SH-SY5Y (cell line): ENCODE results near the gene AGAP1.

ENCODE experiments used
- GATA2 ChIP-seq: IDR thresholded peaks from 2 replicates; pipeline ENCODE4 v1.6.1; 2011; ENCODE audit warnings: mild to moderate bottlenecking, low read depth, low read length
- GATA3 ChIP-seq: IDR thresholded peaks from 2 replicates; pipeline ENCODE4 v1.6.1; 2011; ENCODE audit warnings: low read depth, mild to moderate bottlenecking, low read length, moderate library complexity

GRCh38 chr2:235692076-235692475 is 198.2 kb downstream of the AGAP1 start:
- TF ChIP-seq GATA3 (no peak), GATA2 (no peak)
